GM10248 (cell line): Measurements from ENCODE around the gene FBXW8.

Source experiments
- CTCF ChIA-PET: fragments of 300-600 bp; sonication (Branson Sonifier 250); formaldehyde crosslinking; extraction: SDS; loops from one replicate; lab custom pipeline; 2021; ENCODE audit warnings: antibody characterized with exemption; lab: Yijun Ruan, JAX
- POLR2A ChIA-PET: fragments of 350-650 bp; sonication (Branson Sonifier 250); formaldehyde crosslinking; extraction: SDS; loops from one replicate; lab custom pipeline; 2020; ENCODE audit warnings: antibody characterized with exemption; lab: Yijun Ruan, JAX
- DNase-seq: peaks from one replicate; pipeline ENCODE4 v3.0.0; 2012; ENCODE audit errors: extremely low spot score
- CTCF ChIP-seq: IDR thresholded peaks from 2 replicates; pipeline ENCODE4 v1.5.1; 2012; ENCODE audit warnings: mild to moderate bottlenecking, low read depth; ENCODE audit errors: extremely low read depth, missing control alignments, control extremely low read depth

Gene FBXW8

GRCh38 chr12:116885491-116885890 is 25.3 kb upstream of the FBXW8 start:
- DNase-seq: no peak
- CTCF ChIA-PET: no interaction called here

GRCh38 chr12:116887244-116887643 is 23.5 kb upstream of the FBXW8 start:
- ChIA-PET CTCF (no interaction called here), POLR2A (no interaction called here)
- DNase-seq: no peak
- no peak for TF ChIP-seq CTCF

More at GRCh38 chr12:116885491-116885890, 25.3 kb upstream of the FBXW8 start:
- POLR2A ChIA-PET: no interaction called here
- TF ChIP-seq CTCF: no peak

- ChIA-PET CTCF (no interaction called here), POLR2A (no interaction called here)
- no peak for DNase-seq
- TF ChIP-seq CTCF: no peak
Measured at GRCh38 chr12:116887897-116888296, 22.9 kb upstream of the FBXW8 start.

- no peak for DNase-seq
- TF ChIP-seq CTCF: no peak
- ChIA-PET POLR2A (no interaction called here), CTCF (no interaction called here)
Measured at GRCh38 chr12:116890330-116890729, 20.4 kb upstream of the FBXW8 start.

GRCh38 chr12:116891019-116891418 is 19.7 kb upstream of the FBXW8 start:
- TF ChIP-seq CTCF: no peak
- ChIA-PET POLR2A (no interaction called here), CTCF (no interaction called here)
- no peak for DNase-seq

GRCh38 chr12:116892349-116893140 is 18.2 kb upstream of the FBXW8 start:
- DNase-seq: no peak
- POLR2A ChIA-PET: no interaction called here
- CTCF ChIA-PET: no interaction called here
- TF ChIP-seq CTCF: no peak
